AG04449 (cell line): ENCODE data around the gene TTLL10.

Experiments used
- CTCF ChIA-PET: fragments of 350-600 bp; formaldehyde crosslinking; extraction: SDS; loops from one replicate; lab custom pipeline; 2021; ENCODE audit warnings: antibody characterized with exemption; lab: Yijun Ruan, JAX
- POLR2A ChIA-PET: fragments of 400-600, 350-600 bp; formaldehyde crosslinking; extraction: SDS; loops from one replicate; lab custom pipeline; 2020; ENCODE audit warnings: antibody characterized with exemption, inconsistent platforms; lab: Yijun Ruan, JAX
- DNase-seq: peaks from one replicate; pipeline ENCODE4 v3.0.0-alpha.2; 2010; ENCODE audit warnings: low read depth, low spot score
- H3K4me3 ChIP-seq: 2 replicates; pipeline ENCODE4 v1.5.1; 2011; ENCODE audit warnings: low read depth, mild to moderate bottlenecking, control low read depth, low read length
- CTCF ChIP-seq: IDR thresholded peaks from one replicate; pipeline ENCODE4 v1.5.1; 2011; ENCODE audit warnings: mild to moderate bottlenecking, moderate library complexity, low read length, control low read depth, inconsistent platforms; ENCODE audit not compliant: insufficient read depth; ENCODE audit errors: missing control alignments

TTLL10 gene

GRCh38 chr1:1165485-1165884 is 8.2 kb upstream of the TTLL10 start:
- CTCF ChIA-PET = interaction anchor here (1.0 kb wide), 1 partner anchor 66 kb away, joined by 3 read pairs; no protein-coding TSS in a partner anchor
- DNase-seq = no peak
- no peak for TF ChIP-seq CTCF
- H3K4me3 ChIP-seq = no peak overlapping the region
- POLR2A ChIA-PET = no interaction called here

GRCh38 chr1:1165900-1166421 is 7.7 kb upstream of the TTLL10 start:
- CTCF ChIA-PET = no interaction called here
- no peak for DNase-seq
- POLR2A ChIA-PET = no interaction called here
- no peak overlapping the region for H3K4me3 ChIP-seq
- TF ChIP-seq CTCF = no peak

GRCh38 chr1:1166642-1167397 is 6.9 kb upstream of the TTLL10 start:
- TF ChIP-seq CTCF = no peak
- ChIA-PET POLR2A (no interaction called here), CTCF (no interaction called here)
- DNase-seq = no peak
- no peak overlapping the region for H3K4me3 ChIP-seq

- H3K4me3 ChIP-seq = no peak overlapping the region
- ChIA-PET CTCF (no interaction called here), POLR2A (no interaction called here)
- no peak for TF ChIP-seq CTCF
- no peak for DNase-seq
These were observed 6.3 kb upstream of the TTLL10 start for GRCh38 chr1:1167398-1167821.

GRCh38 chr1:1167841-1168450 is 5.7 kb upstream of the TTLL10 start:
- CTCF ChIA-PET = no interaction called here
- H3K4me3 ChIP-seq = no peak overlapping the region
- TF ChIP-seq CTCF = no peak
- no peak for DNase-seq
- POLR2A ChIA-PET = no interaction called here
